ENCODE results near the gene MOB3A.

The MOB3A gene

GRCh38 chr19:2123682-2124387 is 27.7 kb upstream of the MOB3A start:
- no peak for DNase-seq (ENCODE audit: low read depth, low spot score)

GRCh38 chr19:2122982-2123381 is 26.9 kb upstream of the MOB3A start:
- DNase-seq (ENCODE audit: low read depth, low spot score) = no peak

- no peak for DNase-seq (ENCODE audit: low read depth, low spot score)
These were observed 26.1 kb upstream of the MOB3A start for GRCh38 chr19:2122251-2122650.

- no peak for DNase-seq (ENCODE audit: low read depth, low spot score)
These were observed 25.4 kb upstream of the MOB3A start for GRCh38 chr19:2121416-2122051.

- DNase-seq (ENCODE audit: low read depth, low spot score) = no peak
These were observed 24.7 kb upstream of the MOB3A start for GRCh38 chr19:2120821-2121220.

- DNase-seq (ENCODE audit: low read depth, low spot score) = no peak
These were observed 24.0 kb upstream of the MOB3A start for GRCh38 chr19:2119921-2120785.

- no peak for DNase-seq (ENCODE audit: low read depth, low spot score)
These were observed 22.3 kb upstream of the MOB3A start for GRCh38 chr19:2118438-2118837.

- no peak for DNase-seq (ENCODE audit: low read depth, low spot score)
These were observed 21.3 kb upstream of the MOB3A start for GRCh38 chr19:2117215-2117960.

- no peak for DNase-seq (ENCODE audit: low read depth, low spot score)
These were observed 20.4 kb upstream of the MOB3A start for GRCh38 chr19:2116507-2116906.

GRCh38 chr19:2115911-2116426 is 19.8 kb upstream of the MOB3A start:
- DNase-seq (ENCODE audit: low read depth, low spot score) = no peak

- no peak for DNase-seq (ENCODE audit: low read depth, low spot score)
These were observed 19.2 kb upstream of the MOB3A start for GRCh38 chr19:2115324-2115723.

GRCh38 chr19:2114821-2115220 is 18.7 kb upstream of the MOB3A start:
- no peak for DNase-seq (ENCODE audit: low read depth, low spot score)

- no peak for DNase-seq (ENCODE audit: low read depth, low spot score)
These were observed 18.1 kb upstream of the MOB3A start for GRCh38 chr19:2114218-2114617.

GRCh38 chr19:2113439-2114211 is 17.5 kb upstream of the MOB3A start:
- no peak for DNase-seq (ENCODE audit: low read depth, low spot score)

- DNase-seq (ENCODE audit: low read depth, low spot score) = no peak
These were observed 16.6 kb upstream of the MOB3A start for GRCh38 chr19:2112516-2113320.

GRCh38 chr19:2111886-2112285 is 15.8 kb upstream of the MOB3A start:
- no peak for DNase-seq (ENCODE audit: low read depth, low spot score)

- DNase-seq (ENCODE audit: low read depth, low spot score) = no peak
These were observed 15.3 kb upstream of the MOB3A start for GRCh38 chr19:2111425-2111824.

GRCh38 chr19:2110822-2111221 is 14.7 kb upstream of the MOB3A start:
- DNase-seq (ENCODE audit: low read depth, low spot score) = no peak

- DNase-seq (ENCODE audit: low read depth, low spot score) = no peak
These were observed 13.1 kb upstream of the MOB3A start for GRCh38 chr19:2109046-2109864.
